Vagina (tissue), 2 donors: ENCODE measurements around the gene FGF22. TPM values are rescaled to one million over a fixed set of nuclear protein-coding genes. Genes with fewer than 3 reads are reported as not detected.

Experiments used
- DNase-seq, 2 donors: peaks; one replicate each; pipeline ENCODE4 v3.0.0-alpha.2; 2017; ENCODE audit errors: extremely low spot score in 2 of 2
- H3K27ac ChIP-seq: fragments of 200-600 bp; sonication (generic); one replicate; pipeline ENCODE4 v1.5.1; 2019
- H3K27me3 ChIP-seq: fragments of 200-600 bp; sonication (generic); one replicate; pipeline ENCODE4 v1.5.1; 2019
- H3K36me3 ChIP-seq, 2 donors: fragments of 200-600 bp; sonication (generic); one replicate each; pipeline ENCODE4 v1.5.1; 2017 to 2019
- H3K4me1 ChIP-seq: fragments of 200-600 bp; sonication (generic); one replicate; pipeline ENCODE4 v1.5.1; 2019
- H3K4me3 ChIP-seq, 2 donors: fragments of 200-600 bp; sonication (generic); 1 replicate in 1 of 2; 2 replicates in 1 of 2; pipeline ENCODE4 v1.5.1; 2016 to 2019
- H3K9me3 ChIP-seq: fragments of 200-600 bp; sonication (generic); one replicate; pipeline ENCODE4 v1.5.1; 2019
- POLR2A ChIP-seq, 2 donors: fragments of 450-650 bp; IDR thresholded peaks; one replicate each; pipeline ENCODE4 v1.6.1; 2017; ENCODE audit warnings: antibody characterized with exemption in 2 of 2, mild to moderate bottlenecking in 2 of 2, moderate library complexity in 2 of 2
- POLR2AphosphoS5 ChIP-seq, 2 donors: sonication (generic); formaldehyde crosslinking; IDR thresholded peaks; one replicate each; pipeline ENCODE4 v1.9.0; 2017; ENCODE audit warnings: antibody characterized with exemption in 2 of 2, mild to moderate bottlenecking in 2 of 2, low read depth in 1 of 2; ENCODE audit not compliant: insufficient read depth in 1 of 2
- intact Hi-C: fragments of 100-400 bp; cut with DNase I; formaldehyde crosslinking; loops from one replicate; pipeline ENCODE4 v1.15.1; 2023
- total RNA-seq: library from RNA; depleted of rRNA; stranded (reverse); fragments of >200 nt; gene quantifications from one replicate; pipeline ENCODE4 v1.2.3, GENCODE V29; 2016
- TF ChIP-seq, protein P1 (sequence below), 3 experiments: fragments of 450-650 bp in 2 of 3; fragments of 200-600 bp in 1 of 3; sonication (generic) in 1 of 3; IDR thresholded peaks; one replicate each; pipeline ENCODE4 v1.5.1; 2017 to 2019; ENCODE audit warnings: antibody characterized with exemption in 3 of 3, mild to moderate bottlenecking in 2 of 3, moderate library complexity in 2 of 3

The FGF22 gene
- total RNA-seq, 1 donor from 2014 or later = not detected

DNA sequence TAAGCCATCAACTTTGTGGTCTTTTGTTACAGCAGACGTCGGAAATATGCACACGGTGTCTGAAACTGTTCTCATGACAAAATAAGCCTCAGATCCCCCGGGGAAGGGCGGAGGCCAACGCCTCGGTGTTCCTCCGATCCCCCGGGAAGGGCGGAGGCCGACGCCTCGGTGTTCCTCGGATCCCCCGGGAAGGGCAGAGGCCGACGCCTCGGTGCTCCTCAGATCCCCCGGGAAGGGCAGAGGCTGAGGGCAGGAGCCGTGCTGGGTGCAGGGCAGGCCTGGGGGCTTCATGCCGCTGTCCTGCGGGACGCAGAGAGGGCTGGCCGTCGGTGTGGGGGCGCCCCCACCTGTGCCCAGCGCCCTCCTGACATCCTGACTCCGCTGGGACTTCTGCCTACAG is 4.7 kb downstream of the FGF22 start:
- H3K9me3 ChIP-seq = no peaks in the 10 kb centered on the region
- no peak for DNase-seq
- peaks cover 7% of the 10 kb centered on the region for H3K4me1 ChIP-seq
- no peak overlapping the region for H3K27ac ChIP-seq
- peaks cover 0 to 36% of the 10 kb centered on the region in 2 donors for H3K36me3 ChIP-seq
- no peak overlapping the region for H3K4me3 ChIP-seq
- TF ChIP-seq POLR2AphosphoS5 (IDR thresholded peaks at IDR 0.05; ENCODE audit: insufficient read depth in 1 of 2, low read depth in 1 of 2) (no peak), POLR2A (IDR thresholded peaks at IDR 0.05) (no peak)
- TF ChIP-seq, protein P1, sequence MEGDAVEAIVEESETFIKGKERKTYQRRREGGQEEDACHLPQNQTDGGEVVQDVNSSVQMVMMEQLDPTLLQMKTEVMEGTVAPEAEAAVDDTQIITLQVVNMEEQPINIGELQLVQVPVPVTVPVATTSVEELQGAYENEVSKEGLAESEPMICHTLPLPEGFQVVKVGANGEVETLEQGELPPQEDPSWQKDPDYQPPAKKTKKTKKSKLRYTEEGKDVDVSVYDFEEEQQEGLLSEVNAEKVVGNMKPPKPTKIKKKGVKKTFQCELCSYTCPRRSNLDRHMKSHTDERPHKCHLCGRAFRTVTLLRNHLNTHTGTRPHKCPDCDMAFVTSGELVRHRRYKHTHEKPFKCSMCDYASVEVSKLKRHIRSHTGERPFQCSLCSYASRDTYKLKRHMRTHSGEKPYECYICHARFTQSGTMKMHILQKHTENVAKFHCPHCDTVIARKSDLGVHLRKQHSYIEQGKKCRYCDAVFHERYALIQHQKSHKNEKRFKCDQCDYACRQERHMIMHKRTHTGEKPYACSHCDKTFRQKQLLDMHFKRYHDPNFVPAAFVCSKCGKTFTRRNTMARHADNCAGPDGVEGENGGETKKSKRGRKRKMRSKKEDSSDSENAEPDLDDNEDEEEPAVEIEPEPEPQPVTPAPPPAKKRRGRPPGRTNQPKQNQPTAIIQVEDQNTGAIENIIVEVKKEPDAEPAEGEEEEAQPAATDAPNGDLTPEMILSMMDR (IDR thresholded peaks at IDR 0.05) = no peak
- intact Hi-C loops = no loop called here
- no peaks in the 10 kb centered on the region for H3K27me3 ChIP-seq

DNA sequence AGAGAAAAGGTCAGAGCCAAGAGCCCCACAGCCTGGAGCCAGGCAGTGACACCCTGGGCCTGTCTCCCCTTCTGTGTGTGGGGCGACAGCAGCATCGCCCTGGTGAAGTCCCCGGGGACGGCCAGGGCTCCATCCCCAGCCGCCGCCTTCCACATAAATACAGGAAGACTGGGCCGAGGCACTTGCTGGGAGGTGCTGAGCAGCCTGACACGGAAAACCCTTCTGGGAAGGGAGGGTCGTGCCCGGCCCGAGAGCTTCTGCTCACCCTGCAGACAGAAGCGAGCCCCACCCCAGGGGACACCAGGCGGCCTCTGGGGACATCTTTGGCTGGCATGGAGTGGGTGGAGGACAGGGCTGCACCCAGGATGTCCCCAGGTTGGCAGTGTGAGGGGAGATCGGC is 5.1 kb downstream of the FGF22 start:
- Histone ChIP-seq H3K36me3 (peaks cover 0 to 40% of the 10 kb centered on the region in 2 donors), H3K4me1 (peaks cover 7% of the 10 kb centered on the region), H3K27ac (no peak overlapping the region), H3K9me3 (no peaks in the 10 kb centered on the region), H3K4me3 (no peak overlapping the region), H3K27me3 (no peaks in the 10 kb centered on the region)
- TF ChIP-seq POLR2A (IDR thresholded peaks at IDR 0.05) (no peak), POLR2AphosphoS5 (IDR thresholded peaks at IDR 0.05; ENCODE audit: insufficient read depth in 1 of 2, low read depth in 1 of 2) (no peak)
- TF ChIP-seq, protein P1 (IDR thresholded peaks at IDR 0.05) = no peak
- intact Hi-C loops = no loop called here
- no peak for DNase-seq

DNA sequence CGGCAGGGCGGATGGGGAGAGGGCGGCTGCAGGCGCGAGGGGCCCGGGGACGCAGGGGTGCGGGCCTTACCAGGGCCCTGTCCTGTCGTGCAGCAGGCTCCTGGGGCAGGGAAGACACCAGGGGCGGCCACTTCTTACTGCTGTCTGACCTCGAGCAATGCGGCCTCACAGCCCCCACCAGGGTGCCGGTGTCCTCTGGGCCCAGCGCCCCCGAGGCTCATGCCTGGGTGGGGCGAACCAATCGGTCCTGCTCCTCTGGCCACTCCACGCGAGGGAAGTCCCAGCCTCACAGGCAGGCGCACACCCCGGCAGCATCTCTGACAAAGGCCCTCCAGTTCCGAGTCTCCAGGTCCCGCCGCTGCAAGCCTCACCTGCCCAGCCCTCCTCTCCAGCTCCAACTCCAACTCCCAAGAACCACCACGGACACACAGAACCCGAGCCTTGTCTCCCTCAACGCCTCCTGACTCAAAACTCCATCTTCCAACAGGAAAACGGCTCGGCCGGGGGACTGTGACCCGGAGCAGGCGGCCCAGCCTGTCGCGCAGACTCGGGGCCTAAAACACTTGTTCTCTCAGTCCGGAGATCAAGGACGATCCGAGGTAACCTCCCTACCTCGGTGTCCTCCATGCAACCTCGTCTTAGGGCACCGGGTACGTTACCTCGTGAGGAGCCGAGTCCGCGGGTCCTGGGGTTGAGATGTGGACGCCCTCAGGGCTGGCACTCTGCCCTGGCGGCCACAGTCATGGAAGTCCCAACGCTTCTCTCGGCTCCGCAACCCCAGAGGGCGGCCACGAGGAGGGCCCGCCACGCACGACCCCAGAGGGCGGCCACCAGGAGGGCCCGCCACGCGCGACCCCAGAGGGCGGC is 6.5 kb downstream of the FGF22 start:
- H3K27ac ChIP-seq = no peak overlapping the region
- intact Hi-C loops = no loop called here

DNA sequence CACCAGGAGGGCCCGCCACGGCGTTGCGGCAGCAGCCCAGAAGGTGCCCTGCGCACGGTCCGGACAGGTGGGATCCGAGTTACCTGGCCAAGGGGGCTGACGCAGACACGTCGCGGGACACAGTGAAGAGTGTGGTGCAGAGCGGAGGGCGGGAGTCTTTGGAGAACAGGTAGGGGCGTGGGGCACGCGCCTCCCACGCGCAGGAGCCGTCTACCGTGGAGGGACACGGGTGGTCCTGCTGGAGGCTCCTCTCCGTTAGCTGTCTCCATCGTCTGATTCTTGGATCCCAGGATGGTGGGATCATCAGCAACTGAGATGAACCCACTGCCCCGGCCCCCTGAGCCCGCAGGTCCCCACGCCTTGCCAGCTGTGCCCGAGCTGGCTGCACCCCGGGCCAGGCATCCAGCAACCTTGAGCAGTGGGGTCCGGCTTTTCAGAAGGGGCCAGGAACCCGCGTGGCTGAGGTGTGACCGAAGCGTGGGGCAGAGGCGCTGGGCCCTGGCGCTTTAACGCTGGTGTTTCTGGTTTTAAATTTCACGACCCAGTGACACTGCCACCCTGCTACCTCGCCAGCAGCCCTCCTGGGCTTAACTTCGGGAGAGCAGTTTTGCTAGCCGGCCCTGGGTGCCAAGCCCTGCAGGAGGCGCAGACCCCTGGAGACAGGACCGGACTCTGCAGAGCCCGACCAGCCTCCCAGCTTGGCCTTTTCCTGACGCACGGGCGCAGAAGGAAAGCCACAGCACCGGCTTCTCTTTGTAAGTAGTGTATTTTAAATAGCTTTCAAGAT is 7.3 kb downstream of the FGF22 start:
- H3K27me3 ChIP-seq = no peaks in the 10 kb centered on the region
- H3K4me3 ChIP-seq = no peak overlapping the region
- intact Hi-C loops = no loop called here
- H3K36me3 ChIP-seq = peaks cover 0 to 60% of the 10 kb centered on the region in 2 donors
- no peak for TF ChIP-seq POLR2AphosphoS5 (IDR thresholded peaks at IDR 0.05; ENCODE audit: insufficient read depth in 1 of 2, low read depth in 1 of 2)
- DNase-seq = no peak
- no peaks in the 10 kb centered on the region for H3K4me1 ChIP-seq
- H3K27ac ChIP-seq = no peak overlapping the region
- H3K9me3 ChIP-seq = no peaks in the 10 kb centered on the region

More for the DNA sequence above, 6.5 kb downstream of the FGF22 start:
- Histone ChIP-seq H3K27me3 (no peaks in the 10 kb centered on the region), H3K4me1 (no peaks in the 10 kb centered on the region), H3K36me3 (peaks cover 0 to 51% of the 10 kb centered on the region in 2 donors), H3K4me3 (no peak overlapping the region), H3K9me3 (no peaks in the 10 kb centered on the region)
- TF ChIP-seq, protein P1 (IDR thresholded peaks at IDR 0.05) = no peak
- TF ChIP-seq POLR2A (IDR thresholded peaks at IDR 0.05) (no peak), POLR2AphosphoS5 (IDR thresholded peaks at IDR 0.05; ENCODE audit: insufficient read depth in 1 of 2, low read depth in 1 of 2) (no peak)
- no peak for DNase-seq

DNA sequence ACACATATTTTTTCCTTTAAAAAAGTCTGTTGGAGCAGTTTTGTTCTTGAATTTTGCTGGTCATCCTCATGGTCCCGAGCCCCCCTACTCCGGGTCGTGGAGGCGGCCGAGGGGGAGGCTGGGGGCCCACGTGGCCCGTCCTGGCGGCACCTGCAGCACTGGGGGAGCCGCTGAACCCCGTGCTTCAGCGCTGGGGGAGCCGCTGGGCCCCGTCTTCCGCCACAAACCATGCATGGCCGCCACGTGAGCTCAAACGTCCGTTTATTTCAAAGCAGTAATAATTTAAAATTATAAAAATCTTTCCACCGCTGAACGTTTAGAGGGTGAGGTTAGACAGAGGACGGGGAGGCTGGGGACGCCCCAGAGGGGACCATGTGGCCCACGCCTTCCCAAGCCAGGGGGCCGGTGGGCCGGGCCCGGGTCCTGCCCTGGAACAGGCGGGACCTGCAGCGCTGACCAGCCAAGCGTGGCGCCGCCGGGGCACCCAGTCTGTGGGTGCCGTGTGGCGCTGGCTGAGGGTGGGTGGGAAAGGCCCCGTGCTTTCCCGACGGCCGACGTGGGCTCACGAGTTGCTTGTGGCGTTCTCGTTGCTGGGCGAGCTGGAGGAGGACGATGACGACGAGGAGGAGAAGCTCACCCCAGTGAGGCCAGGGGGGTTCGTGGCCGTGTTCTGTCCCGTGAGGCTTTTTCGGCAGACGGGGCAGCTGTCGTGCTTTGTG is 8.0 kb downstream of the FGF22 start:
- Histone ChIP-seq H3K9me3 (no peaks in the 10 kb centered on the region), H3K27ac (no peak overlapping the region), H3K27me3 (no peaks in the 10 kb centered on the region), H3K4me3 (no peak overlapping the region), H3K4me1 (no peaks in the 10 kb centered on the region), H3K36me3 (peaks cover 0 to 61% of the 10 kb centered on the region in 2 donors)
- TF ChIP-seq POLR2AphosphoS5 (IDR thresholded peaks at IDR 0.05; ENCODE audit: insufficient read depth in 1 of 2, low read depth in 1 of 2) = no peak
- TF ChIP-seq, protein P1 (IDR thresholded peaks at IDR 0.05) = no peak
- TF ChIP-seq POLR2A (IDR thresholded peaks at IDR 0.05) = no peak
- intact Hi-C loops = no loop called here
- DNase-seq = no peak
